Right lobe of liver (tissue), 6 donors: ENCODE measurements around the gene FANK1. TPM values are rescaled to one million over a fixed set of nuclear protein-coding genes. Genes with fewer than 3 reads are reported as not detected.
"Not testable (repeated sequence)": the region's sequence is repeated elsewhere in the genome, so short reads cannot be mapped to it uniquely, and the experiment has no call there.

Experiments
- ATAC-seq, 4 donors: fragments of 200-7000 bp; cut with Tn5 transposase; one replicate each; pipeline ENCODE4 v1.9.1; 2020; ENCODE audit warnings: mild to moderate bottlenecking in 4 of 4, moderate library complexity in 4 of 4
- DNase-seq, 3 donors: peaks; one replicate each; pipeline ENCODE4 v3.0.0-alpha.2; 2020
- H3K27ac ChIP-seq, 3 donors: fragments of 200-600 bp; one replicate each; pipeline ENCODE4 v1.8.0; 2022
- H3K27me3 ChIP-seq, 2 donors: fragments of 200-600 bp; one replicate each; pipeline ENCODE4 v1.8.0; 2022
- H3K36me3 ChIP-seq, 4 donors: fragments of 200-600 bp; sonication (generic) in 1 of 4; one replicate each; pipeline versions ENCODE4 v1.5.1 to v1.8.0; 2017 to 2022; ENCODE audit warnings: control low read depth in 1 of 4
- H3K4me1 ChIP-seq, 4 donors: fragments of 200-600 bp; sonication (generic) in 1 of 4; one replicate each; pipeline versions ENCODE4 v1.5.1 to v1.8.0; 2017 to 2022; ENCODE audit warnings: control low read depth in 1 of 4
- H3K4me3 ChIP-seq, 3 donors: fragments of 200-600 bp; one replicate each; pipeline ENCODE4 v1.8.0; 2022
- H3K9me3 ChIP-seq, 4 donors: fragments of 200-600 bp; sonication (generic) in 1 of 4; one replicate each; pipeline versions ENCODE4 v1.5.1 to v1.8.0; 2017 to 2022; ENCODE audit warnings: control low read depth in 1 of 4
- CTCF ChIP-seq, 4 donors: fragments of 200-600 bp in 3 of 4; fragments of 450-650 bp in 1 of 4; IDR thresholded peaks; one replicate each; pipeline versions ENCODE4 v1.5.1 to v1.8.0; 2016 to 2022; ENCODE audit warnings: antibody characterized with exemption in 4 of 4, mild to moderate bottlenecking in 2 of 4
- POLR2A ChIP-seq: fragments of 450-650 bp; IDR thresholded peaks from one replicate; pipeline ENCODE4 v1.6.1; 2017; ENCODE audit warnings: antibody characterized with exemption, mild to moderate bottlenecking
- whole genome bisulfite sequencing: methylation state at CpG from one replicate; pipeline ENCODE4 v1.1.6; 2018; ENCODE audit warnings: low coverage, low lambda C conversion rate; ENCODE audit not compliant: insufficient coverage; ENCODE audit errors: missing lambda C conversion rate; 5-methylcytosine and 5-hydroxymethylcytosine counted together
- intact Hi-C, 2 donors: fragments of 100-400 bp; cut with DNase I; formaldehyde crosslinking; loops; one replicate each; pipeline versions ENCODE4 v1.11.2 to v1.14.1; 2022
- total RNA-seq, 6 experiments: library from RNA; depleted of rRNA in 2 of 6; stranded (reverse); fragments of >200 nt in 2 of 6; fragmentation: NEBNext Ultra II Directional in 3 of 6; extraction: Animal tissue kit (Norgen Biotek cat#: 25700) in 3 of 6; gene quantifications; one replicate each; pipeline versions ENCODE4 v1.1.0 to v1.2.4, GENCODE V29; 2016 to 2023
- donor health status: DM: no; HTN: yes; CAD: no.
- donor health status: DM: no; HTN: no; CAD: no.
- donor health status: DM: no; HTN: no; CAD: no.
- donor health status: DM: no; HTN: yes; CAD: no.
- donor health status: DM: no; HTN: yes; CAD: no.

The FANK1 gene
- total RNA-seq, 6 experiments from 2014 or later: 0.18 TPM; not detected in 5

GRCh38 chr10:125883211-125883610 lies 13.2 kb upstream of the FANK1 start:
- Histone ChIP-seq H3K27me3 (no peaks in the 10 kb centered on the region), H3K27ac (no peak overlapping the region), H3K4me1 (no peaks in the 10 kb centered on the region), H3K36me3 (no peaks in the 10 kb centered on the region), H3K9me3 (no peaks in the 10 kb centered on the region), H3K4me3 (no peak overlapping the region)
- ATAC-seq (no peak), DNase-seq (no peak)
- no peak for TF ChIP-seq CTCF (IDR thresholded peaks at IDR 0.05)
- no peak for TF ChIP-seq POLR2A
- 94% methylated on average over 3 of the region's 3 CpGs for WGBS
- intact Hi-C loops: no loop called here

GRCh38 chr10:125886914-125887512 lies 9.4 kb upstream of the FANK1 start:
- ATAC-seq (peak in 1 of 4 donors; percentile 33), DNase-seq (no peak)
- TF ChIP-seq POLR2A (no peak), CTCF (IDR thresholded peaks at IDR 0.05) (no peak)
- no peaks in the 10 kb centered on the region for H3K4me1 ChIP-seq
- H3K27me3 ChIP-seq: no peaks in the 10 kb centered on the region
- H3K27ac ChIP-seq: no peak overlapping the region
- 81% methylated on average over 3 of the region's 3 CpGs for WGBS
- no peaks in the 10 kb centered on the region for H3K9me3 ChIP-seq
- H3K4me3 ChIP-seq: no peak overlapping the region
- intact Hi-C loops: no loop called here
- H3K36me3 ChIP-seq: no peaks in the 10 kb centered on the region

GRCh38 chr10:125889441-125889840 lies 6.9 kb upstream of the FANK1 start:
- H3K4me1 ChIP-seq, H3K27ac ChIP-seq, H3K27me3 ChIP-seq, H3K9me3 ChIP-seq, intact Hi-C loops, DNase-seq, H3K4me3 ChIP-seq, H3K36me3 ChIP-seq: not testable (repeated sequence)
- ATAC-seq: peak; percentile 25 to 75 (median 38)
- 76% methylated on average over 4 of the region's 4 CpGs for WGBS

GRCh38 chr10:125892402-125892801 lies 4.0 kb upstream of the FANK1 start:
- 50% methylated on average over 5 of the region's 5 CpGs for WGBS
- not testable (repeated sequence) for ATAC-seq

GRCh38 chr10:125894176-125894575 lies 2.2 kb upstream of the FANK1 start:
- intact Hi-C loops, H3K36me3 ChIP-seq, ATAC-seq, H3K4me1 ChIP-seq, H3K9me3 ChIP-seq, H3K27me3 ChIP-seq, H3K27ac ChIP-seq, DNase-seq, H3K4me3 ChIP-seq: not testable (repeated sequence)
- WGBS: 47% methylated on average over 3 of the region's 3 CpGs

More at GRCh38 chr10:125892402-125892801, 4.0 kb upstream of the FANK1 start:
- intact Hi-C loops, H3K27ac ChIP-seq, H3K4me1 ChIP-seq, DNase-seq, H3K4me3 ChIP-seq, H3K36me3 ChIP-seq, H3K9me3 ChIP-seq, H3K27me3 ChIP-seq: not testable (repeated sequence)

- DNase-seq (peak; percentile 70 to 73 (median 73)), ATAC-seq (peak; percentile 71 to 79 (median 76))
- WGBS: 22% methylated on average over 20 of the region's 50 CpGs
- intact Hi-C loops, H3K36me3 ChIP-seq, H3K9me3 ChIP-seq, H3K27me3 ChIP-seq, H3K4me1 ChIP-seq: not testable (repeated sequence)
- peak overlapping the region; percentile 64 to 85 (median 76) for H3K4me3 ChIP-seq
- peak overlapping the region; percentile 64 to 81 (median 77) for H3K27ac ChIP-seq
Measured at GRCh38 chr10:125895130-125896087, 955 bp upstream of the FANK1 start.

- H3K27ac ChIP-seq, ATAC-seq, H3K4me1 ChIP-seq, intact Hi-C loops, H3K9me3 ChIP-seq, H3K36me3 ChIP-seq, H3K27me3 ChIP-seq, DNase-seq: not testable (repeated sequence)
- WGBS: 23% methylated on average over 4 of the region's 4 CpGs
- peak overlapping the region in 1 of 3 donors; percentile 64 for H3K4me3 ChIP-seq
Measured at GRCh38 chr10:125897317-125897716, 953 bp downstream of the FANK1 start.

- H3K36me3 ChIP-seq, H3K9me3 ChIP-seq, H3K4me1 ChIP-seq, H3K27ac ChIP-seq, H3K4me3 ChIP-seq, DNase-seq, H3K27me3 ChIP-seq, ATAC-seq, intact Hi-C loops: not testable (repeated sequence)
- 64% methylated on average over 3 of the region's 3 CpGs for WGBS
Measured at GRCh38 chr10:125900963-125901362, 4.6 kb downstream of the FANK1 start.

GRCh38 chr10:125903135-125903640 lies 6.8 kb downstream of the FANK1 start:
- ATAC-seq, intact Hi-C loops: not testable (repeated sequence)

More at GRCh38 chr10:125903135-125903640, 6.8 kb downstream of the FANK1 start:
- not testable (repeated sequence) for H3K4me3 ChIP-seq, H3K36me3 ChIP-seq, H3K27me3 ChIP-seq, H3K9me3 ChIP-seq, H3K4me1 ChIP-seq, H3K27ac ChIP-seq, DNase-seq
- 41% methylated on average over 3 of the region's 3 CpGs for WGBS
